ENCODE results near the gene CBLB. TPM values are rescaled to one million over a fixed set of nuclear protein-coding genes. Genes with fewer than 3 reads are reported as not detected.

The CBLB gene
- total and polyA plus RNA-seq, 9 of the 15 experiments (the other 6 are each of a cell fraction or from before 2014, with no cell fraction given), result 1.8 to 8.1 (median 5.3) TPM

DNA sequence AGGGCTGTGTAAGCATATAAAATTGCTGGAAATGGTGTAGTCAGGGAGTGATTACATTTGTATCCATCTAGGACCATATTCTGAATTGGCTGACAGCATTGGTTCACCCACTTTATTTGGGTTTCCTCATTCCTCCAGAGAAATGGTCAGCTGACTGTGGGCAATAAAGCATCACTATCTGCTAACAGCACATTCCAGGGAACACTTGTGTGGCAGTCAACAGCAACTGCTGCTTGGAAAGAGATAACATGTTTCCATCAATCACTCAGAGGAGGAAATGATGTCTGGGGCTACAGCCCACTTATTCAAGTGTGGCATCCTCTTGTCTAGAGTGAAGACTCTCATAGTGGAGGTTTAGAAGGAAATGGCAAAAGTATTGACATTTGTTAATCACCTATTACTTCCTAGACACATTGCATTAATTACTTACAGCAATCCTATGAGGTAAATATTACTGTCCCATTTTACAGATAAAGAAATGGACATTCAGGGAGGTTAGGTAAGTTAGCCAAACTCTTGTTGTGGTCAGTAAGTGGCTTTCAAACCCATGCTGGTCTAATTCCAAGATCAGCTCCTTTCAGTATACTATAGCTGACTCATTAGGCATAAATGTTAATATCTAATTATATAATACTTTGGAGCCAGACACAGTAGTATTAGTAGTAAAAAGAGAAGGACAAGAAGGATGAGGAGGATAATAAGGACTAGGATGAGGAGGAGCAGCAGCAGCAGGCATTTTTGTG is 254.4 kb downstream of the CBLB start (continued):
- TF ChIP-seq, protein P1, sequence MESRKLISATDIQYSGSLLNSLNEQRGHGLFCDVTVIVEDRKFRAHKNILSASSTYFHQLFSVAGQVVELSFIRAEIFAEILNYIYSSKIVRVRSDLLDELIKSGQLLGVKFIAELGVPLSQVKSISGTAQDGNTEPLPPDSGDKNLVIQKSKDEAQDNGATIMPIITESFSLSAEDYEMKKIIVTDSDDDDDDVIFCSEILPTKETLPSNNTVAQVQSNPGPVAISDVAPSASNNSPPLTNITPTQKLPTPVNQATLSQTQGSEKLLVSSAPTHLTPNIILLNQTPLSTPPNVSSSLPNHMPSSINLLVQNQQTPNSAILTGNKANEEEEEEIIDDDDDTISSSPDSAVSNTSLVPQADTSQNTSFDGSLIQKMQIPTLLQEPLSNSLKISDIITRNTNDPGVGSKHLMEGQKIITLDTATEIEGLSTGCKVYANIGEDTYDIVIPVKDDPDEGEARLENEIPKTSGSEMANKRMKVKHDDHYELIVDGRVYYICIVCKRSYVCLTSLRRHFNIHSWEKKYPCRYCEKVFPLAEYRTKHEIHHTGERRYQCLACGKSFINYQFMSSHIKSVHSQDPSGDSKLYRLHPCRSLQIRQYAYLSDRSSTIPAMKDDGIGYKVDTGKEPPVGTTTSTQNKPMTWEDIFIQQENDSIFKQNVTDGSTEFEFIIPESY (CRISPR knock-in tag; IDR thresholded peaks at IDR 0.05), result no peak
- TF ChIP-seq SLC30A9 (CRISPR knock-in tag; IDR thresholded peaks at IDR 0.05), result no peak
- peak; percentile 70 for TF ChIP-seq FOSL1 (tag; conservative IDR thresholded peaks at IDR 0.05)
- TF ChIP-seq ZFPM2 (CRISPR knock-in tag; IDR thresholded peaks at IDR 0.05), result no peak
- no peak for TF ChIP-seq ZNF696 (CRISPR knock-in tag; conservative IDR thresholded peaks at IDR 0.05)
- no peak for TF ChIP-seq ZNF445 (CRISPR knock-in tag; IDR thresholded peaks at IDR 0.05; ENCODE audit: low read depth)
- no peak for TF ChIP-seq ZNF140 (CRISPR knock-in tag; IDR thresholded peaks at IDR 0.05)
- no peak for TF ChIP-seq POLR3A (IDR thresholded peaks at IDR 0.05; ENCODE audit: borderline replicate concordance, extremely low read depth, insufficient read depth, insufficient read length)
- TF ChIP-seq, protein P2, sequence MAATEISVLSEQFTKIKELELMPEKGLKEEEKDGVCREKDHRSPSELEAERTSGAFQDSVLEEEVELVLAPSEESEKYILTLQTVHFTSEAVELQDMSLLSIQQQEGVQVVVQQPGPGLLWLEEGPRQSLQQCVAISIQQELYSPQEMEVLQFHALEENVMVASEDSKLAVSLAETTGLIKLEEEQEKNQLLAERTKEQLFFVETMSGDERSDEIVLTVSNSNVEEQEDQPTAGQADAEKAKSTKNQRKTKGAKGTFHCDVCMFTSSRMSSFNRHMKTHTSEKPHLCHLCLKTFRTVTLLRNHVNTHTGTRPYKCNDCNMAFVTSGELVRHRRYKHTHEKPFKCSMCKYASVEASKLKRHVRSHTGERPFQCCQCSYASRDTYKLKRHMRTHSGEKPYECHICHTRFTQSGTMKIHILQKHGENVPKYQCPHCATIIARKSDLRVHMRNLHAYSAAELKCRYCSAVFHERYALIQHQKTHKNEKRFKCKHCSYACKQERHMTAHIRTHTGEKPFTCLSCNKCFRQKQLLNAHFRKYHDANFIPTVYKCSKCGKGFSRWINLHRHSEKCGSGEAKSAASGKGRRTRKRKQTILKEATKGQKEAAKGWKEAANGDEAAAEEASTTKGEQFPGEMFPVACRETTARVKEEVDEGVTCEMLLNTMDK (IDR thresholded peaks at IDR 0.05; ENCODE audit: borderline replicate concordance, insufficient read depth, low read depth, low read length, poor library complexity, severe bottlenecking), result no peak
- TF ChIP-seq ZNF436 (CRISPR knock-in tag; IDR thresholded peaks at IDR 0.05), result no peak
- TF ChIP-seq KHSRP (IDR thresholded peaks at IDR 0.05), result peak; percentile 67; the same call in 1 of the 2 replicates
- TF ChIP-seq RFX7 (CRISPR knock-in tag; IDR thresholded peaks at IDR 0.05), result no peak
- TF ChIP-seq, protein P3, sequence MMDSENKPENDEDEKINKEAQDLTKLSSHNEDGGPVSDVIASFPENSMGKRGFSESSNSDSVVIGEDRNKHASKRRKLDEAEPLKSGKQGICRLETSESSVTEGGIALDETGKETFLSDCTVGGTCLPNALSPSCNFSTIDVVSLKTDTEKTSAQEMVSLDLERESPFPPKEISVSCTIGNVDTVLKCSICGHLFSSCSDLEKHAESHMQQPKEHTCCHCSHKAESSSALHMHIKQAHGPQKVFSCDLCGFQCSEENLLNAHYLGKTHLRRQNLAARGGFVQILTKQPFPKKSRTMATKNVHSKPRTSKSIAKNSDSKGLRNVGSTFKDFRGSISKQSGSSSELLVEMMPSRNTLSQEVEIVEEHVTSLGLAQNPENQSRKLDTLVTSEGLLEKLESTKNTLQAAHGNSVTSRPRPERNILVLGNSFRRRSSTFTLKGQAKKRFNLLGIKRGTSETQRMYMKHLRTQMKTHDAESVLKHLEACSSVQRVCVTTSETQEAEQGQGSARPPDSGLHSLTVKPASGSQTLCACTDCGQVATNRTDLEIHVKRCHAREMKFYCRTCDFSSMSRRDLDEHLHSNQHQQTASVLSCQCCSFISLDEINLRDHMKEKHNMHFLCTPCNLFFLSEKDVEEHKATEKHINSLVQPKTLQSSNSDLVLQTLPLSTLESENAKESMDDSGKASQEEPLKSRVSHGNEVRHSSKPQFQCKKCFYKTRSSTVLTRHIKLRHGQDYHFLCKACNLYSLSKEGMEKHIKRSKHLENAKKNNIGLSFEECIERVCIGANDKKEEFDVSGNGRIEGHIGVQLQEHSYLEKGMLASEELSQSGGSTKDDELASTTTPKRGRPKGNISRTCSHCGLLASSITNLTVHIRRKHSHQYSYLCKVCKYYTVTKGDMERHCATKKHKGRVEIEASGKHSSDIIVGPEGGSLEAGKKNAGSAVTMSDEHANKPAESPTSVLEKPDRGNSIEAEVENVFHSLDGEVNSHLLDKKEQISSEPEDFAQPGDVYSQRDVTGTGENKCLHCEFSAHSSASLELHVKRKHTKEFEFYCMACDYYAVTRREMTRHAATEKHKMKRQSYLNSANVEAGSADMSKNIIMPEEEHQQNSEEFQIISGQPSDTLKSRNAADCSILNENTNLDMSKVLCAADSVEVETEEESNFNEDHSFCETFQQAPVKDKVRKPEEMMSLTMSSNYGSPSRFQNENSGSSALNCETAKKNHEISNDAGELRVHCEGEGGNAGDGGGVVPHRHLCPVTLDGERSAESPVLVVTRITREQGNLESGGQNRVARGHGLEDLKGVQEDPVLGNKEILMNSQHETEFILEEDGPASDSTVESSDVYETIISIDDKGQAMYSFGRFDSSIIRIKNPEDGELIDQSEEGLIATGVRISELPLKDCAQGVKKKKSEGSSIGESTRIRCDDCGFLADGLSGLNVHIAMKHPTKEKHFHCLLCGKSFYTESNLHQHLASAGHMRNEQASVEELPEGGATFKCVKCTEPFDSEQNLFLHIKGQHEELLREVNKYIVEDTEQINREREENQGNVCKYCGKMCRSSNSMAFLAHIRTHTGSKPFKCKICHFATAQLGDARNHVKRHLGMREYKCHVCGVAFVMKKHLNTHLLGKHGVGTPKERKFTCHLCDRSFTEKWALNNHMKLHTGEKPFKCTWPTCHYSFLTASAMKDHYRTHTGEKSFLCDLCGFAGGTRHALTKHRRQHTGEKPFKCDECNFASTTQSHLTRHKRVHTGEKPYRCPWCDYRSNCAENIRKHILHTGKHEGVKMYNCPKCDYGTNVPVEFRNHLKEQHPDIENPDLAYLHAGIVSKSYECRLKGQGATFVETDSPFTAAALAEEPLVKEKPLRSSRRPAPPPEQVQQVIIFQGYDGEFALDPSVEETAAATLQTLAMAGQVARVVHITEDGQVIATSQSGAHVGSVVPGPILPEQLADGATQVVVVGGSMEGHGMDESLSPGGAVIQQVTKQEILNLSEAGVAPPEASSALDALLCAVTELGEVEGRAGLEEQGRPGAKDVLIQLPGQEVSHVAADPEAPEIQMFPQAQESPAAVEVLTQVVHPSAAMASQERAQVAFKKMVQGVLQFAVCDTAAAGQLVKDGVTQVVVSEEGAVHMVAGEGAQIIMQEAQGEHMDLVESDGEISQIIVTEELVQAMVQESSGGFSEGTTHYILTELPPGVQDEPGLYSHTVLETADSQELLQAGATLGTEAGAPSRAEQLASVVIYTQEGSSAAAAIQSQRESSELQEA (IDR thresholded peaks at IDR 0.05; ENCODE audit: low read depth), result no peak
- TF ChIP-seq RBM14 (IDR thresholded peaks at IDR 0.05; ENCODE audit: borderline replicate concordance, insufficient read depth, low read depth, low read length), result no peak
- peak; percentile 52 for TF ChIP-seq NEUROD1 (IDR thresholded peaks at IDR 0.05; ENCODE audit: borderline replicate concordance, low read depth, low read length, partially characterized antibody)

All from K562 (cell line).